ENCODE measurements around the gene EPHA5.

Gene EPHA5

DNA sequence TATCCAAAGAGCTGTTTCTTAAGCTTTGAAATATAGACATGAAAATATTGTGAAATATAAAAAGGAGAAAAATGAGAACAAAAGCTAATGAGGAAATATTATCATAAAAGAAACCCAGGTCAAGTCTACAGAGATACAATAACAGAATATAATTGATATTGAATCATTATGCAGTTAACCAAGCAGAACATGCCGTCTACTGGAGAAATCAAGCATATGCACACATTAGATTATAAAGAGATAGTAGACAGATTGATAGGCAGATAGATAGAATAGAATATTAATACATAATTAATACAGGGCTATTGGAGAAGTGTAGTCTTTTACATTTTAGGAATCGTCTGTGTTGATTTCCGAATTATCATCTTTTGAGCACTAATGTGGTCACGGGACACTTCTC, 208.5 kb downstream of the EPHA5 start (continued):
- TF ChIP-seq, protein P1, sequence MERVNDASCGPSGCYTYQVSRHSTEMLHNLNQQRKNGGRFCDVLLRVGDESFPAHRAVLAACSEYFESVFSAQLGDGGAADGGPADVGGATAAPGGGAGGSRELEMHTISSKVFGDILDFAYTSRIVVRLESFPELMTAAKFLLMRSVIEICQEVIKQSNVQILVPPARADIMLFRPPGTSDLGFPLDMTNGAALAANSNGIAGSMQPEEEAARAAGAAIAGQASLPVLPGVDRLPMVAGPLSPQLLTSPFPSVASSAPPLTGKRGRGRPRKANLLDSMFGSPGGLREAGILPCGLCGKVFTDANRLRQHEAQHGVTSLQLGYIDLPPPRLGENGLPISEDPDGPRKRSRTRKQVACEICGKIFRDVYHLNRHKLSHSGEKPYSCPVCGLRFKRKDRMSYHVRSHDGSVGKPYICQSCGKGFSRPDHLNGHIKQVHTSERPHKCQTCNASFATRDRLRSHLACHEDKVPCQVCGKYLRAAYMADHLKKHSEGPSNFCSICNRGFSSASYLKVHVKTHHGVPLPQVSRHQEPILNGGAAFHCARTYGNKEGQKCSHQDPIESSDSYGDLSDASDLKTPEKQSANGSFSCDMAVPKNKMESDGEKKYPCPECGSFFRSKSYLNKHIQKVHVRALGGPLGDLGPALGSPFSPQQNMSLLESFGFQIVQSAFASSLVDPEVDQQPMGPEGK (CRISPR knock-in tag; IDR thresholded peaks at IDR 0.05; ENCODE audit: borderline replicate concordance): no peak
- no peak for TF ChIP-seq ZNF70 (CRISPR knock-in tag; IDR thresholded peaks at IDR 0.05)
- no peak for TF ChIP-seq ZNF8 (CRISPR knock-in tag; IDR thresholded peaks at IDR 0.05)
- TF ChIP-seq ZC3H10 (CRISPR knock-in tag; IDR thresholded peaks at IDR 0.05): no peak
- no peak for TF ChIP-seq BACH2 (CRISPR knock-in tag; IDR thresholded peaks at IDR 0.05; ENCODE audit: borderline replicate concordance)
- TF ChIP-seq, protein P2, sequence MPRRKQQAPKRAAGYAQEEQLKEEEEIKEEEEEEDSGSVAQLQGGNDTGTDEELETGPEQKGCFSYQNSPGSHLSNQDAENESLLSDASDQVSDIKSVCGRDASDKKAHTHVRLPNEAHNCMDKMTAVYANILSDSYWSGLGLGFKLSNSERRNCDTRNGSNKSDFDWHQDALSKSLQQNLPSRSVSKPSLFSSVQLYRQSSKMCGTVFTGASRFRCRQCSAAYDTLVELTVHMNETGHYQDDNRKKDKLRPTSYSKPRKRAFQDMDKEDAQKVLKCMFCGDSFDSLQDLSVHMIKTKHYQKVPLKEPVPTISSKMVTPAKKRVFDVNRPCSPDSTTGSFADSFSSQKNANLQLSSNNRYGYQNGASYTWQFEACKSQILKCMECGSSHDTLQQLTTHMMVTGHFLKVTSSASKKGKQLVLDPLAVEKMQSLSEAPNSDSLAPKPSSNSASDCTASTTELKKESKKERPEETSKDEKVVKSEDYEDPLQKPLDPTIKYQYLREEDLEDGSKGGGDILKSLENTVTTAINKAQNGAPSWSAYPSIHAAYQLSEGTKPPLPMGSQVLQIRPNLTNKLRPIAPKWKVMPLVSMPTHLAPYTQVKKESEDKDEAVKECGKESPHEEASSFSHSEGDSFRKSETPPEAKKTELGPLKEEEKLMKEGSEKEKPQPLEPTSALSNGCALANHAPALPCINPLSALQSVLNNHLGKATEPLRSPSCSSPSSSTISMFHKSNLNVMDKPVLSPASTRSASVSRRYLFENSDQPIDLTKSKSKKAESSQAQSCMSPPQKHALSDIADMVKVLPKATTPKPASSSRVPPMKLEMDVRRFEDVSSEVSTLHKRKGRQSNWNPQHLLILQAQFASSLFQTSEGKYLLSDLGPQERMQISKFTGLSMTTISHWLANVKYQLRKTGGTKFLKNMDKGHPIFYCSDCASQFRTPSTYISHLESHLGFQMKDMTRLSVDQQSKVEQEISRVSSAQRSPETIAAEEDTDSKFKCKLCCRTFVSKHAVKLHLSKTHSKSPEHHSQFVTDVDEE (CRISPR knock-in tag; IDR thresholded peaks at IDR 0.05): no peak
- no peak for TF ChIP-seq GLIS3 (CRISPR knock-in tag; IDR thresholded peaks at IDR 0.05)
- TF ChIP-seq TCF4 (CRISPR knock-in tag; IDR thresholded peaks at IDR 0.05; ENCODE audit: borderline replicate concordance): no peak
- no peak for TF ChIP-seq TOX (CRISPR knock-in tag; IDR thresholded peaks at IDR 0.05; ENCODE audit: borderline replicate concordance)

DNA sequence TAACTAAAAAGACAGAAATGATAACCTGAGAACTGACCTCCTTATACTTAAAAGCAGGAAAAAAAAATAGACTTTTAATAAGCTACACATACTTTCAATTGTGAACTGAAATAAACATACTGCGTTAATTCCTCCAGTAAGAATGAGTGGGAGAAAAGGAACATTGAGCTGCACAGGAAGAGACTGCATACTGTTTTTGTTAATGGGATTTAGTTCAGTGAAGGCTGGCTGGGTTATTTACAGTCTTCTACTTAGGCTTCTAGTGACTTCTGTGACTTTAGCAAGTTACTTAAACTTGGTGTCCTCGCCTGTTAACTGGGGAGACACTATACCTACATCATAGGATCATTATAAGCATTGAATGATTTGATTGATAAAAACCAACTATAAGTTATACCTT, 213.3 kb downstream of the EPHA5 start:
- TF ChIP-seq ZC3H10 (CRISPR knock-in tag; IDR thresholded peaks at IDR 0.05) (no peak), ISL1 (CRISPR knock-in tag; IDR thresholded peaks at IDR 0.05) (no peak), GLIS3 (CRISPR knock-in tag; IDR thresholded peaks at IDR 0.05) (no peak), RARB (CRISPR knock-in tag; IDR thresholded peaks at IDR 0.05) (no peak), ZNF70 (CRISPR knock-in tag; IDR thresholded peaks at IDR 0.05) (no peak), TOX (CRISPR knock-in tag; IDR thresholded peaks at IDR 0.05; ENCODE audit: borderline replicate concordance) (no peak), CSDC2 (CRISPR knock-in tag; IDR thresholded peaks at IDR 0.05) (no peak), OSR1 (CRISPR knock-in tag; IDR thresholded peaks at IDR 0.05) (no peak), ZFP30 (CRISPR knock-in tag; IDR thresholded peaks at IDR 0.05) (no peak), SNAI2 (CRISPR knock-in tag; IDR thresholded peaks at IDR 0.05) (no peak), BACH2 (CRISPR knock-in tag; IDR thresholded peaks at IDR 0.05; ENCODE audit: borderline replicate concordance) (no peak), PPARA (CRISPR knock-in tag; IDR thresholded peaks at IDR 0.05; ENCODE audit: borderline replicate concordance) (no peak), ZNF565 (CRISPR knock-in tag; conservative IDR thresholded peaks at IDR 0.05; ENCODE audit: low read depth) (no peak), ZFP3 (CRISPR knock-in tag; IDR thresholded peaks at IDR 0.05) (no peak)
- TF ChIP-seq, protein P2 (CRISPR knock-in tag; IDR thresholded peaks at IDR 0.05): no peak
- TF ChIP-seq, protein P1 (CRISPR knock-in tag; IDR thresholded peaks at IDR 0.05; ENCODE audit: borderline replicate concordance): no peak
- TF ChIP-seq, protein P3, sequence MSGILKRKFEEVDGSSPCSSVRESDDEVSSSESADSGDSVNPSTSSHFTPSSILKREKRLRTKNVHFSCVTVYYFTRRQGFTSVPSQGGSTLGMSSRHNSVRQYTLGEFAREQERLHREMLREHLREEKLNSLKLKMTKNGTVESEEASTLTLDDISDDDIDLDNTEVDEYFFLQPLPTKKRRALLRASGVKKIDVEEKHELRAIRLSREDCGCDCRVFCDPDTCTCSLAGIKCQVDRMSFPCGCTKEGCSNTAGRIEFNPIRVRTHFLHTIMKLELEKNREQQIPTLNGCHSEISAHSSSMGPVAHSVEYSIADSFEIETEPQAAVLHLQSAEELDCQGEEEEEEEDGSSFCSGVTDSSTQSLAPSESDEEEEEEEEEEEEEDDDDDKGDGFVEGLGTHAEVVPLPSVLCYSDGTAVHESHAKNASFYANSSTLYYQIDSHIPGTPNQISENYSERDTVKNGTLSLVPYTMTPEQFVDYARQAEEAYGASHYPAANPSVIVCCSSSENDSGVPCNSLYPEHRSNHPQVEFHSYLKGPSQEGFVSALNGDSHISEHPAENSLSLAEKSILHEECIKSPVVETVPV (CRISPR knock-in tag; IDR thresholded peaks at IDR 0.05): no peak
- TF ChIP-seq, protein P4, sequence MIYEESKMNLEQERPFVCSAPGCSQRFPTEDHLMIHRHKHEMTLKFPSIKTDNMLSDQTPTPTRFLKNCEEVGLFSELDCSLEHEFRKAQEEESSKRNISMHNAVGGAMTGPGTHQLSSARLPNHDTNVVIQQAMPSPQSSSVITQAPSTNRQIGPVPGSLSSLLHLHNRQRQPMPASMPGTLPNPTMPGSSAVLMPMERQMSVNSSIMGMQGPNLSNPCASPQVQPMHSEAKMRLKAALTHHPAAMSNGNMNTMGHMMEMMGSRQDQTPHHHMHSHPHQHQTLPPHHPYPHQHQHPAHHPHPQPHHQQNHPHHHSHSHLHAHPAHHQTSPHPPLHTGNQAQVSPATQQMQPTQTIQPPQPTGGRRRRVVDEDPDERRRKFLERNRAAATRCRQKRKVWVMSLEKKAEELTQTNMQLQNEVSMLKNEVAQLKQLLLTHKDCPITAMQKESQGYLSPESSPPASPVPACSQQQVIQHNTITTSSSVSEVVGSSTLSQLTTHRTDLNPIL (CRISPR knock-in tag; IDR thresholded peaks at IDR 0.05; ENCODE audit: low read depth): no peak
- TF ChIP-seq, protein P5, sequence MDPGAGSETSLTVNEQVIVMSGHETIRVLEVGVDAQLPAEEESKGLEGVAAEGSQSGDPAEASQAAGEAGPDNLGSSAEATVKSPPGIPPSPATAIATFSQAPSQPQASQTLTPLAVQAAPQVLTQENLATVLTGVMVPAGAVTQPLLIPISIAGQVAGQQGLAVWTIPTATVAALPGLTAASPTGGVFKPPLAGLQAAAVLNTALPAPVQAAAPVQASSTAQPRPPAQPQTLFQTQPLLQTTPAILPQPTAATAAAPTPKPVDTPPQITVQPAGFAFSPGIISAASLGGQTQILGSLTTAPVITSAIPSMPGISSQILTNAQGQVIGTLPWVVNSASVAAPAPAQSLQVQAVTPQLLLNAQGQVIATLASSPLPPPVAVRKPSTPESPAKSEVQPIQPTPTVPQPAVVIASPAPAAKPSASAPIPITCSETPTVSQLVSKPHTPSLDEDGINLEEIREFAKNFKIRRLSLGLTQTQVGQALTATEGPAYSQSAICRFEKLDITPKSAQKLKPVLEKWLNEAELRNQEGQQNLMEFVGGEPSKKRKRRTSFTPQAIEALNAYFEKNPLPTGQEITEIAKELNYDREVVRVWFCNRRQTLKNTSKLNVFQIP (CRISPR knock-in tag; IDR thresholded peaks at IDR 0.05; ENCODE audit: borderline replicate concordance, low read depth): no peak
- no peak for ATAC-seq

Measured in SK-N-SH treated with all-trans-retinoic acid at 6 μM for 48 hours (cell line).